ENCODE measurements around the gene CTNND2. TPM values are rescaled to one million over a fixed set of nuclear protein-coding genes. Genes with fewer than 3 reads are reported as not detected.

CTNND2 gene
- total RNA-seq, 6 donors from 2014 or later = 1.1 to 12.4 (median 3.2) TPM

GRCh38 chr5:11364531-11364930 is 539.7 kb downstream of the CTNND2 start:
- Histone ChIP-seq H3K4me3 (no peak overlapping the region), H3K9me3 (no peaks in the 10 kb centered on the region), H3K27me3 (no peaks in the 10 kb centered on the region), H3K36me3 (no peaks in the 10 kb centered on the region), H3K4me1 (no peaks in the 10 kb centered on the region), H3K27ac (no peak overlapping the region)
- 89 to 93% methylated on average over 11 of the region's 11 CpGs for WGBS, 2 donors
- no peak for ATAC-seq (ENCODE audit: low FRiP score in 2 of 2)
- no peak for TF ChIP-seq POLR2AphosphoS5 (IDR thresholded peaks at IDR 0.05)
- TF ChIP-seq CTCF (IDR thresholded peaks at IDR 0.05) = no peak
- no peak for TF ChIP-seq EP300 (IDR thresholded peaks at IDR 0.05)
- peak in 1 of 2 donors; percentile 42 for DNase-seq

GRCh38 chr5:11363631-11364178 is 540.5 kb downstream of the CTNND2 start:
- Histone ChIP-seq H3K4me3 (no peak overlapping the region), H3K4me1 (no peaks in the 10 kb centered on the region), H3K27ac (no peak overlapping the region), H3K9me3 (no peaks in the 10 kb centered on the region), H3K36me3 (no peaks in the 10 kb centered on the region), H3K27me3 (no peaks in the 10 kb centered on the region)
- WGBS, 2 donors = 87 to 95% methylated on average over 5 of the region's 5 CpGs
- DNase-seq (no peak), ATAC-seq (ENCODE audit: low FRiP score in 2 of 2) (no peak)
- no peak for TF ChIP-seq EP300 (IDR thresholded peaks at IDR 0.05)
- TF ChIP-seq CTCF (IDR thresholded peaks at IDR 0.05) = no peak
- TF ChIP-seq POLR2AphosphoS5 (IDR thresholded peaks at IDR 0.05) = no peak
- no peak for TF ChIP-seq POLR2A (IDR thresholded peaks at IDR 0.05)

GRCh38 chr5:11361768-11362167 is 542.5 kb downstream of the CTNND2 start:
- Histone ChIP-seq H3K27ac (no peak overlapping the region), H3K27me3 (no peaks in the 10 kb centered on the region), H3K9me3 (no peaks in the 10 kb centered on the region), H3K36me3 (no peaks in the 10 kb centered on the region), H3K4me3 (no peak overlapping the region), H3K4me1 (no peaks in the 10 kb centered on the region)
- ATAC-seq (ENCODE audit: low FRiP score in 2 of 2) (no peak), DNase-seq (no peak)
- WGBS, 2 donors = 67 to 80% methylated on average over 4 of the region's 4 CpGs
- TF ChIP-seq CTCF (IDR thresholded peaks at IDR 0.05) = no peak
- no peak for TF ChIP-seq POLR2AphosphoS5 (IDR thresholded peaks at IDR 0.05)
- TF ChIP-seq EP300 (IDR thresholded peaks at IDR 0.05) = no peak

- no peak for DNase-seq
- H3K9me3 ChIP-seq = peaks cover 0 to 5% (median 0%) of the 10 kb centered on the region in 4 donors
- WGBS, 2 donors = 58 to 74% methylated on average over 4 of the region's 4 CpGs
- no peaks in the 10 kb centered on the region for H3K27me3 ChIP-seq
- H3K27ac ChIP-seq = no peak overlapping the region
- no peak for ATAC-seq (ENCODE audit: low FRiP score in 2 of 2)
- no peak overlapping the region for H3K4me3 ChIP-seq
- H3K36me3 ChIP-seq = no peaks in the 10 kb centered on the region
- TF ChIP-seq CTCF (IDR thresholded peaks at IDR 0.05) (no peak), EP300 (IDR thresholded peaks at IDR 0.05) (no peak), POLR2AphosphoS5 (IDR thresholded peaks at IDR 0.05) (no peak), POLR2A (IDR thresholded peaks at IDR 0.05) (no peak)
- no peaks in the 10 kb centered on the region for H3K4me1 ChIP-seq
Measured at GRCh38 chr5:11357928-11358327, 546.3 kb downstream of the CTNND2 start.

- no peak overlapping the region for H3K27ac ChIP-seq
- no peak overlapping the region for H3K4me3 ChIP-seq
- no peaks in the 10 kb centered on the region for H3K27me3 ChIP-seq
- H3K9me3 ChIP-seq = peaks cover 0 to 5% (median 0%) of the 10 kb centered on the region in 4 donors
- no peaks in the 10 kb centered on the region for H3K36me3 ChIP-seq
- no peaks in the 10 kb centered on the region for H3K4me1 ChIP-seq
- no peak for DNase-seq
- no peak for TF ChIP-seq EP300 (IDR thresholded peaks at IDR 0.05)
- no peak for TF ChIP-seq POLR2A (IDR thresholded peaks at IDR 0.05)
- no peak for TF ChIP-seq POLR2AphosphoS5 (IDR thresholded peaks at IDR 0.05)
- no peak for ATAC-seq (ENCODE audit: low FRiP score in 2 of 2)
Measured at GRCh38 chr5:11355491-11355890, 548.8 kb downstream of the CTNND2 start.
